Measurements from ENCODE around the gene CAMTA1. TPM values are rescaled to one million over a fixed set of nuclear protein-coding genes. Genes with fewer than 3 reads are reported as not detected.

Gene CAMTA1
- total RNA-seq, 1 donor from 2014 or later = 47.9 TPM

- no peak for ATAC-seq
- no peak for TF ChIP-seq CTCF (IDR thresholded peaks at IDR 0.05)
These were observed 678.3 kb downstream of the CAMTA1 start for GRCh38 chr1:7463526-7463925.

GRCh38 chr1:7464736-7465135, 679.5 kb downstream of the CAMTA1 start:
- DNase-seq (no peak), ATAC-seq (no peak)
- Histone ChIP-seq H3K4me3 (no peak overlapping the region), H3K4me1 (no peaks in the 10 kb centered on the region), H3K27me3 (ENCODE audit: low read depth) (peaks cover 3% of the 10 kb centered on the region), H3K36me3 (no peaks in the 10 kb centered on the region), H3K27ac (no peak overlapping the region), H3K9me3 (no peaks in the 10 kb centered on the region)
- intact Hi-C loops (cut with DNase I) = no loop called here
- TF ChIP-seq CTCF (IDR thresholded peaks at IDR 0.05) = no peak

More at GRCh38 chr1:7463526-7463925, 678.3 kb downstream of the CAMTA1 start:
- Histone ChIP-seq H3K36me3 (no peaks in the 10 kb centered on the region), H3K4me1 (no peaks in the 10 kb centered on the region), H3K27ac (no peak overlapping the region), H3K4me3 (no peak overlapping the region), H3K9me3 (no peaks in the 10 kb centered on the region), H3K27me3 (ENCODE audit: low read depth) (peaks cover 6% of the 10 kb centered on the region)
- no peak for DNase-seq
- intact Hi-C loops (cut with DNase I) = no loop called here

DNA sequence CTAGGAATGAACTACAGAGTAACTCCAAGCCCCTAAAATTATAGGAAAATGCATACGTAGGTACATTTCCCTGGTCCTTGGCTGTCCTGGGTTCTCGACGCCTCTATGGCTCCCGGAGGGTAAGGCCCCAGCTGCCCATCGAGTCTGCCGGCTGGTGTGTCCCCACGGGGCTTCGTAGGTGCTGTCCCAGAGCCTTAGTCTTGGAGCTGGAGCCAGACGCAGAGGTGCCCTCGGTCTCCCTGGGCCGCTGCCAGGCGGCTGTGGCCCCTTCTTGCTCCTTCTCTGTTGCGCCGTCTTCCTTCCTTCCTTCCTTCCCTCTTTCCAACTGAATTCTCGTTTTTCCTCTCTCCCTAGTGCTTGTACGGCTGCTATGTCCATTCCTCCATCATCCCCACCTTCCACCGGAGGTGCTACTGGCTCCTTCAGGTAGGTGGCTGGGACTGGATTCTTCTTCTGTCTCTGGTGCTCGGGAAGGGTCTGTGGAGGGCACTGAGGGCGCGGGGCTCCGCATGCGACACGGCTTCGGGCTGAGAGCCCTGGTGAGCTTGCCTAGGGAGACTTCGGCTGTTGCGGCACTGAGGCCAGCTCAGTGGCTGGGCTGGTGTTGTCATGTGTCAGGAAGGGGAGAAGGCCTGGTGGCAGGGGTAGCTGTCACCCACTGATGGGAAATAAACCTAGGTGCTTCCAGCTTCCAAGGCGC, 682.4 kb downstream of the CAMTA1 start:
- DNase-seq = no peak
- no peak for TF ChIP-seq CTCF (IDR thresholded peaks at IDR 0.05)

DNA sequence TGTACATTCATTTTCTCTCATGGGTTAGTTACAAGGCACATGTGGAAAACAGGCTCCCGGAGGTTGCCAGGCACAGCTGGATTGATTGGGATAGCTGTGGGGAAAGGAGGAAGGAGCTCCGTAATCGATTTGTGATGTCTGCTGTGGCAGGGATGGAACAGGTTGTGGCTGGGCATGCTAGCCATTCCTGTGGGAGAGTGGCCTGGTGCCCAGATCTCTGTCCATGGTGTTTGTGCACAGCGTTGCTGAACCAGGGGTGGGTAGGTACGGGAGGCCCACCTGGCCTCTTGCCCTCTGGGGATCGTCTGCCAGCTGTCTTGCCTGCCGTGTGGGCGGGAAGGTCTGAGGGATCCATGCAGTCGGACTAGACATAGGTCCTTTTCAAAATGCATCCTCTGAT, 683.0 kb downstream of the CAMTA1 start:
- Histone ChIP-seq H3K27me3 (ENCODE audit: low read depth) (no peaks in the 10 kb centered on the region), H3K9me3 (no peaks in the 10 kb centered on the region), H3K36me3 (no peaks in the 10 kb centered on the region), H3K27ac (no peak overlapping the region), H3K4me3 (no peak overlapping the region), H3K4me1 (peaks cover 29% of the 10 kb centered on the region)
- no peak for TF ChIP-seq CTCF (IDR thresholded peaks at IDR 0.05)
- ATAC-seq (no peak), DNase-seq (no peak)
- intact Hi-C loops (cut with DNase I) = no loop called here

More for the DNA sequence above, 682.4 kb downstream of the CAMTA1 start:
- ATAC-seq = no peak
- no peaks in the 10 kb centered on the region for H3K9me3 ChIP-seq
- peaks cover 23% of the 10 kb centered on the region for H3K4me1 ChIP-seq
- intact Hi-C loops (cut with DNase I) = no loop called here
- H3K4me3 ChIP-seq = no peak overlapping the region
- no peaks in the 10 kb centered on the region for H3K36me3 ChIP-seq
- no peaks in the 10 kb centered on the region for H3K27me3 ChIP-seq (ENCODE audit: low read depth)
- H3K27ac ChIP-seq = no peak overlapping the region

GRCh38 chr1:7469255-7469938, 684.1 kb downstream of the CAMTA1 start:
- no peak for DNase-seq
- Histone ChIP-seq H3K27ac (no peak overlapping the region), H3K4me3 (no peak overlapping the region), H3K36me3 (no peaks in the 10 kb centered on the region), H3K4me1 (peaks cover 37% of the 10 kb centered on the region), H3K27me3 (ENCODE audit: low read depth) (no peaks in the 10 kb centered on the region), H3K9me3 (no peaks in the 10 kb centered on the region)
- ATAC-seq = no peak
- TF ChIP-seq CTCF (IDR thresholded peaks at IDR 0.05) = no peak
- intact Hi-C loops (cut with DNase I) = no loop called here

Measured in lower lobe of right lung (tissue), 2 donors.